CD8-positive, alpha-beta memory T cell (primary cell): ENCODE data around the gene MRM2. TPM values are rescaled to one million over a fixed set of nuclear protein-coding genes. Genes with fewer than 3 reads are reported as not detected.

Experiments
- CTCF ChIA-PET: fragments of 350-600 bp; sonication (Branson Sonifier 250); formaldehyde crosslinking; loops from one replicate; lab custom pipeline; 2021; ENCODE audit warnings: antibody characterized with exemption; lab: Charles Lee
- POLR2A ChIA-PET: fragments of 350-600 bp; sonication (Branson Sonifier 250); formaldehyde crosslinking; loops from one replicate; lab custom pipeline; 2021; ENCODE audit warnings: antibody characterized with exemption; lab: Charles Lee
- DNase-seq, 5 donors: peaks; one replicate each; pipeline versions ENCODE4 v3.0.0 to v3.0.0-alpha.2; 2020 to 2022; ENCODE audit warnings: mixed read lengths in 1 of 5
- H3K27ac ChIP-seq: one replicate; pipeline ENCODE4 v1.7.0; 2013; ENCODE audit warnings: low read depth, mild to moderate bottlenecking, low read length, moderate library complexity
- H3K27me3 ChIP-seq: 2 replicates; pipeline ENCODE4 v1.7.0; 2013; ENCODE audit warnings: low read length, mild to moderate bottlenecking; ENCODE audit not compliant: insufficient read depth, poor library complexity, severe bottlenecking
- H3K36me3 ChIP-seq: 2 replicates; pipeline ENCODE4 v1.7.0; 2013; ENCODE audit warnings: mild to moderate bottlenecking, low read length, moderate library complexity; ENCODE audit not compliant: insufficient read depth
- H3K4me1 ChIP-seq: 2 replicates; pipeline ENCODE4 v1.7.0; 2013; ENCODE audit warnings: mild to moderate bottlenecking, low read length, moderate library complexity; ENCODE audit not compliant: insufficient read depth
- H3K4me3 ChIP-seq: 2 replicates; pipeline ENCODE4 v1.7.0; 2013; ENCODE audit warnings: mild to moderate bottlenecking, low read length
- H3K9me3 ChIP-seq: 2 replicates; pipeline ENCODE4 v1.7.0; 2013; ENCODE audit warnings: mild to moderate bottlenecking, low read length
- H3K27ac Mint-ChIP-seq, 8 donors: one replicate each; pipeline ENCODE4 v1.8.0; 2020 to 2021; ENCODE audit warnings: mixed read lengths in 8 of 8, mild to moderate bottlenecking in 6 of 8, inconsistent platforms in 3 of 8, moderate library complexity in 3 of 8
- H3K27me3 Mint-ChIP-seq, 2 donors: one replicate each; pipeline ENCODE4 v1.8.0; 2020 to 2021; ENCODE audit warnings: mixed read lengths in 2 of 2, mild to moderate bottlenecking in 1 of 2, moderate library complexity in 1 of 2
- H3K36me3 Mint-ChIP-seq, 3 donors: one replicate each; pipeline ENCODE4 v1.8.0; 2020 to 2021; ENCODE audit warnings: mixed read lengths in 3 of 3, inconsistent platforms in 1 of 3, mild to moderate bottlenecking in 1 of 3
- H3K4me1 Mint-ChIP-seq, 3 donors: one replicate each; pipeline ENCODE4 v1.8.0; 2020 to 2021; ENCODE audit warnings: mixed read lengths in 3 of 3, inconsistent platforms in 1 of 3, mild to moderate bottlenecking in 1 of 3
- H3K4me3 Mint-ChIP-seq, 7 donors: one replicate each; pipeline ENCODE4 v1.8.0; 2020 to 2021; ENCODE audit warnings: mixed read lengths in 7 of 7, mild to moderate bottlenecking in 6 of 7, moderate library complexity in 4 of 7, inconsistent platforms in 2 of 7
- H3K9me3 Mint-ChIP-seq, 5 donors: one replicate each; pipeline ENCODE4 v1.8.0; 2020 to 2022; ENCODE audit warnings: mixed read lengths in 5 of 5, mild to moderate bottlenecking in 3 of 5, moderate library complexity in 2 of 5, inconsistent platforms in 1 of 5
- polyA plus RNA-seq: library from polyadenylated mRNA; unstranded; fragments of 300-500 nt; fragmentation: Illumina TruSeq; gene quantifications from one replicate; pipeline ENCODE4 v1.2.3, GENCODE V29; 2021
- total RNA-seq, 2 experiments: library from RNA; stranded (reverse); gene quantifications; one replicate each; pipeline ENCODE4 v1.2.3, GENCODE V29; 2021

MRM2 gene
- total and polyA plus RNA-seq, 3 experiments from 2014 or later: 35.6 to 54.2 (median 51.6) TPM

GRCh38 chr7:2230882-2231281, 11.1 kb downstream of the MRM2 start:
- peaks cover 28% of the 10 kb centered on the region for H3K4me1 ChIP-seq
- H3K27me3 ChIP-seq: no peaks in the 10 kb centered on the region
- peaks cover 5% of the 10 kb centered on the region for H3K36me3 ChIP-seq
- H3K27ac ChIP-seq: no peak overlapping the region
- no peak overlapping the region for H3K4me3 ChIP-seq
- peaks cover 33 to 49% (median 36%) of the 10 kb centered on the region in 3 donors for H3K4me1 Mint-ChIP-seq
- H3K27ac Mint-ChIP-seq: peak overlapping the region in 2 of 8 donors; percentile 11 to 14
- DNase-seq: no peak
- H3K9me3 Mint-ChIP-seq: no peaks in the 10 kb centered on the region
- H3K36me3 Mint-ChIP-seq: peaks cover 0 to 50% (median 13%) of the 10 kb centered on the region in 3 donors
- CTCF ChIA-PET: no interaction called here
- no peaks in the 10 kb centered on the region for H3K27me3 Mint-ChIP-seq
- peak overlapping the region in 5 of 7 donors; percentile 8 to 61 (median 35) for H3K4me3 Mint-ChIP-seq
- POLR2A ChIA-PET: no interaction called here
- no peaks in the 10 kb centered on the region for H3K9me3 ChIP-seq

DNA sequence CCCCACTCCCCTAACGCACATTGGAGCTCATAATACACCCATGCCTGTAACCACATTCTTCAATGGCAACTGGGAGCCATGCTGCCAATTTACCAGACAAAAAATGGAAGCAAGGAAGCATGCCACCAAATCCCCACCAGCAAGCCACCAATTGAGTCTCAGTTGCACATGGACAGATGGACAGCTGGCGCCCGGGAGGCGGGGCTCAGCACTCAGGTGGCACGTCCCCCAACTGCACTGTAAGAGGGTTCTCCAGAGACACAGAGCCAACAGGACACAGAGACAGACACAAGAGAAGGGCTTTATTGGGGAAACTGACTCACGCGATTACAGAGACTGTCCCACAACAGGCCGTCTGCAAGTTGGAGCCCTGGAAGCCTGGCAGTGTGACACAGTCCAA, 11.8 kb downstream of the MRM2 start:
- ChIA-PET POLR2A (no interaction called here), CTCF (no interaction called here)
- no peaks in the 10 kb centered on the region for H3K9me3 ChIP-seq
- peaks cover 5% of the 10 kb centered on the region for H3K36me3 ChIP-seq
- Mint-ChIP-seq H3K4me3 (peak overlapping the region; percentile 8 to 84 (median 35)), H3K27ac (peak overlapping the region in 1 of 8 donors; percentile 86), H3K36me3 (peaks cover 0 to 53% (median 13%) of the 10 kb centered on the region in 3 donors), H3K4me1 (peaks cover 29 to 54% (median 37%) of the 10 kb centered on the region in 3 donors), H3K27me3 (no peaks in the 10 kb centered on the region), H3K9me3 (no peaks in the 10 kb centered on the region)
- peaks cover 28% of the 10 kb centered on the region for H3K4me1 ChIP-seq
- H3K4me3 ChIP-seq: no peak overlapping the region
- no peaks in the 10 kb centered on the region for H3K27me3 ChIP-seq
- H3K27ac ChIP-seq: no peak overlapping the region
- no peak for DNase-seq

DNA sequence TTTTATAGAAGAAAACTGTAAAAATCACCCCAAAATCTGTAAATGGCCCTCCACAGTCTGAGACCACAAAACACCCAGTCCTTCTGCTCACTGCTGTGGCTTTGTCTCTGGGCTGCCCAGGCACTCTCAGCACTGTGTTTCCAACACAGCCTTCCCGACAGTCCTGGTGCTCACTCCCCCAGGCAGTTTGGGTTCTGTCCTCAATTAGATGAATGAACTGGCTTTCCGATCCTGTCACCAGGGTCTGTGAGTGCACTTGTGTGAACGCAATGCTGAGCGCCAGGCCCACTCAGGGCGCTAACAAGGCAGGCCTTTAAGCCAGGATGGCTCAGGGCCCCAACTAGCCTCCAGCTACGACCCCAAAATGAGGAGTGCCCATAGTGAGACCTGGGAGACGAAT, 12.5 kb downstream of the MRM2 start:
- CTCF ChIA-PET: no interaction called here

GRCh38 chr7:2228921-2229320, 13.1 kb downstream of the MRM2 start:
- no peaks in the 10 kb centered on the region for H3K9me3 Mint-ChIP-seq
- Histone ChIP-seq H3K4me3 (no peak overlapping the region), H3K4me1 (peaks cover 28% of the 10 kb centered on the region), H3K27ac (no peak overlapping the region), H3K9me3 (no peaks in the 10 kb centered on the region), H3K27me3 (no peaks in the 10 kb centered on the region), H3K36me3 (peaks cover 13% of the 10 kb centered on the region)
- ChIA-PET POLR2A (no interaction called here), CTCF (no interaction called here)
- H3K27me3 Mint-ChIP-seq: no peaks in the 10 kb centered on the region
- H3K4me1 Mint-ChIP-seq: peaks cover 24 to 48% (median 35%) of the 10 kb centered on the region in 3 donors
- H3K27ac Mint-ChIP-seq: peak overlapping the region in 2 of 8 donors; percentile 35 to 54
- peaks cover 0 to 57% (median 10%) of the 10 kb centered on the region in 3 donors for H3K36me3 Mint-ChIP-seq
- no peak for DNase-seq
- H3K4me3 Mint-ChIP-seq: peak overlapping the region in 2 of 7 donors; percentile 27 to 40

More for the DNA sequence above, 12.5 kb downstream of the MRM2 start:
- Mint-ChIP-seq H3K27ac (no peak overlapping the region), H3K36me3 (peaks cover 0 to 52% (median 7%) of the 10 kb centered on the region in 3 donors), H3K4me1 (peaks cover 24 to 50% (median 33%) of the 10 kb centered on the region in 3 donors), H3K9me3 (no peaks in the 10 kb centered on the region), H3K27me3 (no peaks in the 10 kb centered on the region), H3K4me3 (peak overlapping the region in 1 of 7 donors; percentile 11)
- peaks cover 28% of the 10 kb centered on the region for H3K4me1 ChIP-seq
- DNase-seq: no peak
- no peak overlapping the region for H3K4me3 ChIP-seq
- no peaks in the 10 kb centered on the region for H3K9me3 ChIP-seq
- no peaks in the 10 kb centered on the region for H3K27me3 ChIP-seq
- POLR2A ChIA-PET: no interaction called here
- no peak overlapping the region for H3K27ac ChIP-seq
- H3K36me3 ChIP-seq: peaks cover 11% of the 10 kb centered on the region

DNA sequence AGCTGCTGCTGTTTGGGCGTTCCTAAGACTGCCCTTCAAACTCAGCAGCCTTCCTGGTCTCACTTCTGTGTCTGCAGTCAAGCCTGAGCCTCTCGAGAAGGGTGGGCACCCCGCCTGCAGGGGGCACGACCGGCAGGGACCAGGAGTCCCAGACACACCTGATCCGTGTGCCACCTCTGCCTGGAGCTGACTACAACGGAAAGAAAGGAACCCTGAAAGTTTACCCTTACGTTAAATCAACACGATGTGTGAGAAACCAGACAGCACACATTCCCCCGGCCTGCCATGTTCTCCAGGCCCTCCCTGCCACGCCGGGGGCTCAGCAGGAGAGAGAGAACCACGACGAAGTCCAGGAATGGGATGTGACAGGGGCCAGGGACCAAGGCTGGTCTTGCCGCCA, 14.3 kb downstream of the MRM2 start:
- H3K4me1 ChIP-seq: peaks cover 23% of the 10 kb centered on the region
- POLR2A ChIA-PET: no interaction called here
- no peaks in the 10 kb centered on the region for H3K9me3 Mint-ChIP-seq
- H3K27me3 Mint-ChIP-seq: no peaks in the 10 kb centered on the region
- H3K4me3 Mint-ChIP-seq: no peak overlapping the region
- H3K36me3 Mint-ChIP-seq: peaks cover 0 to 64% (median 10%) of the 10 kb centered on the region in 3 donors
- H3K4me3 ChIP-seq: no peak overlapping the region
- no peak for DNase-seq
- CTCF ChIA-PET: no interaction called here
- H3K27me3 ChIP-seq: no peaks in the 10 kb centered on the region
- H3K36me3 ChIP-seq: peaks cover 13% of the 10 kb centered on the region
- H3K4me1 Mint-ChIP-seq: peaks cover 19 to 39% (median 29%) of the 10 kb centered on the region in 3 donors
- no peaks in the 10 kb centered on the region for H3K9me3 ChIP-seq
- no peak overlapping the region for H3K27ac Mint-ChIP-seq
- H3K27ac ChIP-seq: no peak overlapping the region

DNA sequence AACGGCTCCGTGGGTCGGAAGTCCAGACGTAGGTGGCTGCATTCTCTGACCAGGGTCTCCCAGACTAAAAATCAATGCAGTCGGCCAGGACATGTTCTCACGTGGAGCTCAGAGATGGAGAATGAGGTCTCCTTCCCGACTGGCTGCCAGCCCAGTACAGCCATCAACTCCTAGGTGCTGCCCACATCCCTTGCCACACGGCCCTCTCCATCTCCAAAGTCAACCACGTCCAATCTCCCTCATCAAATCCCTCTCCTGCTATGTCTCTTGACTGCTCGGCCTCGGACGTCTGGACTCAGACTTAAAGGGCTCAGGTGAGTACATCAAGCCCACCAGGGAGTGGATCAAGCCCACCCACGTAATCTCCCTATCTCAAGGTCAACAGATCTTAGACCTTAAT, 16.2 kb downstream of the MRM2 start:
- Mint-ChIP-seq H3K36me3 (peaks cover 0 to 74% (median 16%) of the 10 kb centered on the region in 3 donors), H3K27me3 (no peaks in the 10 kb centered on the region), H3K4me1 (peaks cover 12 to 28% (median 24%) of the 10 kb centered on the region in 3 donors), H3K4me3 (no peak overlapping the region), H3K27ac (peak overlapping the region in 2 of 8 donors; percentile 70), H3K9me3 (no peaks in the 10 kb centered on the region)
- H3K9me3 ChIP-seq: no peaks in the 10 kb centered on the region
- H3K27me3 ChIP-seq: no peaks in the 10 kb centered on the region
- DNase-seq: no peak
- peaks cover 10% of the 10 kb centered on the region for H3K4me1 ChIP-seq
- no peak overlapping the region for H3K27ac ChIP-seq
- ChIA-PET POLR2A (no interaction called here), CTCF (no interaction called here)
- H3K36me3 ChIP-seq: peaks cover 13% of the 10 kb centered on the region
- H3K4me3 ChIP-seq: no peak overlapping the region

- ChIA-PET POLR2A (no interaction called here), CTCF (no interaction called here)
- H3K9me3 ChIP-seq: no peaks in the 10 kb centered on the region
- peaks cover 13% of the 10 kb centered on the region for H3K36me3 ChIP-seq
- H3K27me3 Mint-ChIP-seq: no peaks in the 10 kb centered on the region
- H3K4me1 ChIP-seq: peaks cover 5% of the 10 kb centered on the region
- no peaks in the 10 kb centered on the region for H3K27me3 ChIP-seq
- no peak for DNase-seq
- H3K9me3 Mint-ChIP-seq: no peaks in the 10 kb centered on the region
- peaks cover 11 to 23% (median 21%) of the 10 kb centered on the region in 3 donors for H3K4me1 Mint-ChIP-seq
- no peak overlapping the region for H3K27ac ChIP-seq
- peaks cover 0 to 78% (median 16%) of the 10 kb centered on the region in 3 donors for H3K36me3 Mint-ChIP-seq
- no peak overlapping the region for H3K4me3 Mint-ChIP-seq
- H3K27ac Mint-ChIP-seq: no peak overlapping the region
- H3K4me3 ChIP-seq: no peak overlapping the region
These were observed 16.7 kb downstream of the MRM2 start for GRCh38 chr7:2225336-2225735.

- no peak for DNase-seq
These were observed 17.1 kb downstream of the MRM2 start for GRCh38 chr7:2224934-2225333.

More at GRCh38 chr7:2224934-2225333, 17.1 kb downstream of the MRM2 start:
- Mint-ChIP-seq H3K4me3 (no peak overlapping the region), H3K36me3 (peaks cover 0 to 77% (median 16%) of the 10 kb centered on the region in 3 donors), H3K4me1 (peaks cover 7 to 19% (median 17%) of the 10 kb centered on the region in 3 donors), H3K27ac (no peak overlapping the region), H3K9me3 (no peaks in the 10 kb centered on the region), H3K27me3 (no peaks in the 10 kb centered on the region)
- no peaks in the 10 kb centered on the region for H3K27me3 ChIP-seq
- ChIA-PET POLR2A (no interaction called here), CTCF (no interaction called here)
- H3K27ac ChIP-seq: no peak overlapping the region
- H3K36me3 ChIP-seq: peaks cover 13% of the 10 kb centered on the region
- no peaks in the 10 kb centered on the region for H3K9me3 ChIP-seq
- H3K4me1 ChIP-seq: peaks cover 1% of the 10 kb centered on the region
- no peak overlapping the region for H3K4me3 ChIP-seq
